ENCODE data around the gene S100A2.
"Not testable (repeated sequence)": the region's sequence is repeated elsewhere in the genome, so short reads cannot be mapped to it uniquely, and the experiment has no call there.

Gene S100A2

GRCh38 chr1:153520137-153520691 lies 45.4 kb downstream of the S100A2 start:
- H3K4me1 ChIP-seq (ENCODE audit: insufficient read depth, low read length); H3K27me3 ChIP-seq (ENCODE audit: insufficient read depth, low read length); H3K9me3 ChIP-seq (ENCODE audit: low read length); H3K4me3 ChIP-seq (ENCODE audit: low read length); H3K36me3 ChIP-seq (ENCODE audit: insufficient read depth, low read length); H2AFZ ChIP-seq (ENCODE audit: low read depth, low read length): not testable (repeated sequence)

- H3K9me3 ChIP-seq (ENCODE audit: low read length), result no peaks in the 10 kb centered on the region
- H3K4me3 ChIP-seq (ENCODE audit: low read length), result no peak overlapping the region
- H3K4me1 ChIP-seq (ENCODE audit: insufficient read depth, low read length), result no peaks in the 10 kb centered on the region
- H3K27me3 ChIP-seq (ENCODE audit: insufficient read depth, low read length), result no peaks in the 10 kb centered on the region
- no peak overlapping the region for H2AFZ ChIP-seq (ENCODE audit: low read depth, low read length)
- no peaks in the 10 kb centered on the region for H3K36me3 ChIP-seq (ENCODE audit: insufficient read depth, low read length)
Measured at GRCh38 chr1:153519242-153519641, 46.4 kb downstream of the S100A2 start.

GRCh38 chr1:153515504-153516394 lies 49.9 kb downstream of the S100A2 start:
- no peaks in the 10 kb centered on the region for H3K36me3 ChIP-seq (ENCODE audit: insufficient read depth, low read length)
- no peak overlapping the region for H2AFZ ChIP-seq (ENCODE audit: low read depth, low read length)
- peaks cover 3% of the 10 kb centered on the region for H3K27me3 ChIP-seq (ENCODE audit: insufficient read depth, low read length)
- H3K4me3 ChIP-seq (ENCODE audit: low read length), result no peak overlapping the region
- no peaks in the 10 kb centered on the region for H3K9me3 ChIP-seq (ENCODE audit: low read length)
- H3K4me1 ChIP-seq (ENCODE audit: insufficient read depth, low read length), result no peaks in the 10 kb centered on the region

GRCh38 chr1:153513666-153514065 lies 52.0 kb downstream of the S100A2 start:
- Histone ChIP-seq H3K36me3 (ENCODE audit: insufficient read depth, low read length) (no peaks in the 10 kb centered on the region), H3K4me3 (ENCODE audit: low read length) (no peak overlapping the region), H3K27me3 (ENCODE audit: insufficient read depth, low read length) (peaks cover 3% of the 10 kb centered on the region), H3K4me1 (ENCODE audit: insufficient read depth, low read length) (no peaks in the 10 kb centered on the region), H2AFZ (ENCODE audit: low read depth, low read length) (no peak overlapping the region), H3K9me3 (ENCODE audit: low read length) (no peaks in the 10 kb centered on the region)

GRCh38 chr1:153513023-153513422 lies 52.6 kb downstream of the S100A2 start:
- Histone ChIP-seq H3K27me3 (ENCODE audit: insufficient read depth, low read length) (peaks cover 3% of the 10 kb centered on the region), H3K4me1 (ENCODE audit: insufficient read depth, low read length) (no peaks in the 10 kb centered on the region), H2AFZ (ENCODE audit: low read depth, low read length) (no peak overlapping the region), H3K9me3 (ENCODE audit: low read length) (no peaks in the 10 kb centered on the region), H3K4me3 (ENCODE audit: low read length) (no peak overlapping the region), H3K36me3 (ENCODE audit: insufficient read depth, low read length) (no peaks in the 10 kb centered on the region)
